Measurements from ENCODE around the gene NAA16.

- no peak for TF ChIP-seq CTCF (IDR thresholded peaks at IDR 0.05; ENCODE audit: low read depth, low read length, poor library complexity, severe bottlenecking)
- TF ChIP-seq EZH2phosphoT487 (IDR thresholded peaks at IDR 0.05; ENCODE audit: borderline replicate concordance, low read length) = no peak
Observed at GRCh38 chr13:41268764-41269163, 42.3 kb upstream of the NAA16 start.
